ENCODE data around the gene COL23A1. TPM values are rescaled to one million over a fixed set of nuclear protein-coding genes. Genes with fewer than 3 reads are reported as not detected.

Gene COL23A1
- total RNA-seq, 4 donors from 2014 or later = 2.5 to 3.4 (median 3.0) TPM

DNA sequence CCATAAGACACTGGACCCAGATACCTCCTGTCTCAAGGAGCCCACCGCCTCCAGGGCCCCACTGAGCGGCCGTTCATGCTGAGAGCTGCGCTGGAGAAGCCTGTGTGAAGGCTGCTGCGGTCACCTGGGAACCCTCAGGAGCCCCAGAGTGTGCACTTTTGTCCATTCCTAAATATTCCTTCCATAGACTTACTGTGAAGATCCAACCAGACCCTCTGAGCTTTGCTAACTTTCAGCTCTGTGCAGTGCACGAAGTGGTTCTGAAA lies 119.5 kb downstream of the COL23A1 start:
- intact Hi-C loops (cut with DNase I; ENCODE audit: low total_unique reads) = no loop called here
- no peak overlapping the region for H3K4me3 ChIP-seq (ENCODE audit: low read depth, poor library complexity, severe bottlenecking)
- 94 to 100% methylated on average over 6 of the region's 6 CpGs for WGBS, 2 donors
- no peak for DNase-seq (ENCODE audit: low spot score in 2 of 2)
- no peak for TF ChIP-seq POLR2A (IDR thresholded peaks at IDR 0.05)
- TF ChIP-seq, protein P1, sequence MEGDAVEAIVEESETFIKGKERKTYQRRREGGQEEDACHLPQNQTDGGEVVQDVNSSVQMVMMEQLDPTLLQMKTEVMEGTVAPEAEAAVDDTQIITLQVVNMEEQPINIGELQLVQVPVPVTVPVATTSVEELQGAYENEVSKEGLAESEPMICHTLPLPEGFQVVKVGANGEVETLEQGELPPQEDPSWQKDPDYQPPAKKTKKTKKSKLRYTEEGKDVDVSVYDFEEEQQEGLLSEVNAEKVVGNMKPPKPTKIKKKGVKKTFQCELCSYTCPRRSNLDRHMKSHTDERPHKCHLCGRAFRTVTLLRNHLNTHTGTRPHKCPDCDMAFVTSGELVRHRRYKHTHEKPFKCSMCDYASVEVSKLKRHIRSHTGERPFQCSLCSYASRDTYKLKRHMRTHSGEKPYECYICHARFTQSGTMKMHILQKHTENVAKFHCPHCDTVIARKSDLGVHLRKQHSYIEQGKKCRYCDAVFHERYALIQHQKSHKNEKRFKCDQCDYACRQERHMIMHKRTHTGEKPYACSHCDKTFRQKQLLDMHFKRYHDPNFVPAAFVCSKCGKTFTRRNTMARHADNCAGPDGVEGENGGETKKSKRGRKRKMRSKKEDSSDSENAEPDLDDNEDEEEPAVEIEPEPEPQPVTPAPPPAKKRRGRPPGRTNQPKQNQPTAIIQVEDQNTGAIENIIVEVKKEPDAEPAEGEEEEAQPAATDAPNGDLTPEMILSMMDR (IDR thresholded peaks at IDR 0.05) = no peak

DNA sequence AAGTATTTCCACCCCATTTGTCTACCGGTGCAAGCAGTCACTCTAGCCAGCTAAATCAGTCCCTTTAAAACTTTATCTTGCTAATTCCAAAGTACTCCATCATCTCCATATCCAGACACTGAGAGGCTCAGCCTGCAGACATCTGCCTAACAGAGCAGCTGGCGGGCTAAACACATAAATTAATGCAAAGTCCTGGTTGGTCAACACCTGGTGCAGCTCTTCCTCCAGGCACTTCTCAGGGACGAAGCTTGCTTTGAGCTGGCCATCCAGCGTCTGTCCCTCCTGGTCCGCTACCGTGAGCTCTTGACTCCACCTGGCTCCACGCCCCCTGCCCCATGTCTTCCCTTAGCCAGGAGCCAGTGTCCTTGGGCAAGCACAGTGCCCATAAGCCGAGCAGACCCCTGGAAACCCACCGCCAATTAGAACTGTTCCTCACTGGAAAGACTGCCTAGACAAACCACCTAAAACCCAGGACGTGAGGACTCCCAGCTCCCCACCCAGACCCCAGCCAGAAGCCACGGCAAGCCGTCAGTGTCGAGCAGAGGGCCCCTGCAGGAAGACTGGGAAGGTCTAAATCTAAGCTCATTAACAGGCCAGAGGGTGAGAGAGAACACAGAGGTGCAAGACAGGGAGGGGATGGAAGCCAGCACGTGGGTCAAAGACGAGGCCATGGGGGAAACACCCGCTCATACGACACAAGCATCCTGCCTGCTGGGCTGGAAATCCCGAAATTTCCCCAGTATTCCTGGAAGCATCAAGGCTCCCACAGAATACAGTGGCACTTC lies 120.0 kb downstream of the COL23A1 start:
- TF ChIP-seq, protein P1 (IDR thresholded peaks at IDR 0.05) = no peak
- no peak for TF ChIP-seq POLR2A (IDR thresholded peaks at IDR 0.05)
- peak in 1 of 2 donors; percentile 63 for DNase-seq (ENCODE audit: low spot score in 2 of 2)
- WGBS, 2 donors = 85 to 88% methylated on average over 18 of the region's 18 CpGs
- intact Hi-C loops (cut with DNase I; ENCODE audit: low total_unique reads) = no loop called here
- H3K4me3 ChIP-seq (ENCODE audit: low read depth, poor library complexity, severe bottlenecking) = no peak overlapping the region

DNA sequence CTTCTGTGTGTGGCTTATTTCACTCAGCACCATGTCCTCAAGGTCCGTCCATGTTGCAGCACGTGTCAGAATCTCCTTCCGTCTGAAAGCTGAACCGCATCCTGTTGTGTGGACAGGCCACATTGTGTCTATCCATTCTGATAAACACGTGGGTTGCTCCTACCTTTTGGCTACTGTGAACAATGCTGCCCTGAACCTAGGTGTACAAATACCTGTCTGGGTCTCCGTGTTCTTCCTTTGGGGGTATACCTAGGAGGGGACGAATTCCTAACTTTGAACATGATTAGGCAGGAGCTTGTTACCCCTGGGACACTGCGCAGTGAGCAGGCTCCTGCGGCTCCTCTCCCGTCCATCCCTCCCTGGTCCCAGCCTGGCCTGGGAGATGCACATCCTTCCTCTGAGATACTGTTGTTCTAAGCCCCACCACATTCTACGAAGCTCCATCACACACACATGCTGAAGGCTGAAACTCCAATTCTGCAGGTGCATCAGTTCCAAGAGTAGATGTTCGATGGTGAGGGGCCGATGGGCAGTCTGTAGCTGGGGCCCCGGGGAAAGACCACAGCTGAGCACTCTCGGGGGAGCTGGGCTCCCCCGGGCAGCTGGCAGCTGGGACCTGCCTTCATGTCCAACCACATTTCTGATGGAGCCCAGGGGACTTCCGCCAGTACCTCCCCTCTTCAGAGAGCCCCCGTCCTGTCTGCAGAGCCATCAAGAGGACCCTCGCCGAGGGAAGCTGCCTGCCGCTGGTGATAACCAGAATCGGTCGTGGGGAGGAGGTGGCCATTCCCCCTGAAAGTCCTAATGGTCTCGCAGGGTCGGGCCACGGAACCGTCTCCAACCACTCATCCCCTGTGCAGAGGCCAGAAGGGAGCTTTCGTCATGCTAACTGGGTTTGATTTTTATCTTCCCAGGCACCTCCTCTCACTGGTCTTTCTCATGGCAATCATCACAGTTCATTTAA lies 120.9 kb downstream of the COL23A1 start:
- 81 to 91% methylated on average over 28 of the region's 28 CpGs for WGBS, 2 donors
- intact Hi-C loops (cut with DNase I; ENCODE audit: low total_unique reads) = no loop called here
- no peak overlapping the region for H3K4me3 ChIP-seq (ENCODE audit: low read depth, poor library complexity, severe bottlenecking)
- DNase-seq (ENCODE audit: low spot score in 2 of 2) = peak in 1 of 2 donors; percentile 70
- TF ChIP-seq POLR2A (IDR thresholded peaks at IDR 0.05) = no peak
- TF ChIP-seq, protein P1 (IDR thresholded peaks at IDR 0.05) = no peak

DNA sequence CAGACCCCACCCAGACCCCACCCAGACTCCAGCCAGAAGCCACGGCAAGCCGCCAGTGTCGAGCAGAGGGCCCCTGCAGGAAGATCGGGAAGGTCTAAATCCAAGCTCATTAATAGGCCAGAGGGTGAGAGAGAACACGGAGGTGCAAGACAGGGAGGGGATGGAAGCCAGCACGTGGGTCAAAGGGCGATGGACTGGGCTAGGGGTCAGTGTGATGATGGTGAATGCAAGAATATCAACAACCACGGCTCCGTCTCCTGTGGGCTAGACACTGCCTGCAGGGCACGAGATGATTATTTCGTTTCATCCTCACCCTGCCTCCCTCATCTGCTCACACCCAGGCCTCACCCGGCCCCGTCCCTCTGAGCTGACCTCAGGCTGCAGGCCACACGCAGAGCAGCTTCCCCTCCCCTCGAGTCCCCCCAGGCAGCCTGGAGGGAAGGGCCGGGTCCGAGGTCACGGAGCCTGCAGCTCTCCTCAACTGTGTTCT lies 122.0 kb downstream of the COL23A1 start:
- intact Hi-C loops (cut with DNase I; ENCODE audit: low total_unique reads) = no loop called here

DNA sequence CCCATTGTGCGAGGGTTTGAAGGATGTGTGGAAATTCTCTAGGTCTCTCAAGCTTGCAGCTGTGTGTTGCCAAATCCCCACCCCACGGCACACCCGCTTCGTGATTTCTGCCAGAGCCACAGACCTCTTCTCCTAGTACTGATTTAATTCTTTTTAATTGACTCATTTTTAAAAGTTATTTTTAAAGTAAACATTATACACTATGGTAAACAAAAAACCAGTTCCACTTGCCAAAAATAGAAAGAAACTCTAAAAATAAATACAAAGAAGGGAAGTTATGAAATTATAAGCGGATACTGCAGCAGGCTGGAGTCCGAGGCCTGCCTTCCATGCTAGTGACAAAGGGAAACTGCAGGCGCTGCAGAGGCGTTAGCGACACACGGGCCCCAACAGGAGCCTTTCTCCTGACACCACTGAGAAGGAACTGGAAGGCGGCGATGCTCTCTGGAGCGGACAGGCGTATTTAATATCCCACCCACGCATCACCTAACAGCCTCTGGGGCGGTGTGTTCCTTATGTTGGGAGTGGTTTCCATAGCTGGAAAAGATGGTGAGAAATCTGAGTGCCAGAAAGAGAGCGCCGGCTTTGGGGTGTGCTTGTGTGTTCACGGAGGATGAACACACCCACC lies 122.5 kb downstream of the COL23A1 start:
- TF ChIP-seq, protein P1 (IDR thresholded peaks at IDR 0.05) = no peak
- no peak for TF ChIP-seq POLR2A (IDR thresholded peaks at IDR 0.05)
- DNase-seq (ENCODE audit: low spot score in 2 of 2) = peak; percentile 50 to 91
- intact Hi-C loops (cut with DNase I; ENCODE audit: low total_unique reads) = no loop called here
- 12 to 18% methylated on average over 19 of the region's 19 CpGs for WGBS, 2 donors
- no peak overlapping the region for H3K4me3 ChIP-seq (ENCODE audit: low read depth, poor library complexity, severe bottlenecking)

More for the DNA sequence above, 122.0 kb downstream of the COL23A1 start:
- DNase-seq (ENCODE audit: low spot score in 2 of 2) = peak in 1 of 2 donors; percentile 71
- no peak overlapping the region for H3K4me3 ChIP-seq (ENCODE audit: low read depth, poor library complexity, severe bottlenecking)
- no peak for TF ChIP-seq POLR2A (IDR thresholded peaks at IDR 0.05)
- TF ChIP-seq, protein P1 (IDR thresholded peaks at IDR 0.05) = no peak
- 36 to 37% methylated on average over 18 of the region's 18 CpGs for WGBS, 2 donors

Data from lower leg skin (tissue), 4 donors.